ENCODE data around the gene TPMT.
"Not testable (repeated sequence)": the region's sequence is repeated elsewhere in the genome, so short reads cannot be mapped to it uniquely, and the experiment has no call there.

Gene TPMT

GRCh38 chr6:18155864-18156421, 1.1 kb upstream of the TPMT start:
- DNase-seq (ENCODE audit: low read depth) = no peak

- peak; percentile 91 for DNase-seq (ENCODE audit: low read depth)
Measured at GRCh38 chr6:18155150-18155863, 430 bp upstream of the TPMT start, which contains the start of gene KDM1B. Gene KDM1B (plus strand): TSS chr6:18155422. CDS start chr6:18159896, 4,474 bp downstream.

- no peak for DNase-seq (ENCODE audit: low read depth)
Measured at GRCh38 chr6:18153311-18153703, 1.6 kb downstream of the TPMT start.

GRCh38 chr6:18151801-18152200, 3.1 kb downstream of the TPMT start:
- DNase-seq (ENCODE audit: low read depth) = no peak

GRCh38 chr6:18151391-18151790, 3.5 kb downstream of the TPMT start:
- DNase-seq (ENCODE audit: low read depth) = not testable (repeated sequence)

GRCh38 chr6:18148304-18149025, 6.4 kb downstream of the TPMT start:
- DNase-seq (ENCODE audit: low read depth) = peak; percentile 84

GRCh38 chr6:18147616-18148015, 7.3 kb downstream of the TPMT start:
- no peak for DNase-seq (ENCODE audit: low read depth)

GRCh38 chr6:18147160-18147559, 7.7 kb downstream of the TPMT start:
- DNase-seq (ENCODE audit: low read depth) = no peak

GRCh38 chr6:18142591-18142861, 12.4 kb downstream of the TPMT start:
- no peak for DNase-seq (ENCODE audit: low read depth)

- no peak for DNase-seq (ENCODE audit: low read depth)
Measured at GRCh38 chr6:18141805-18142590, 12.9 kb downstream of the TPMT start.

GRCh38 chr6:18139935-18140621, 14.8 kb downstream of the TPMT start:
- no peak for DNase-seq (ENCODE audit: low read depth)

- no peak for DNase-seq (ENCODE audit: low read depth)
Measured at GRCh38 chr6:18138906-18139305, 16.0 kb downstream of the TPMT start.

GRCh38 chr6:18136260-18136659, 18.6 kb downstream of the TPMT start:
- no peak for DNase-seq (ENCODE audit: low read depth)

GRCh38 chr6:18135171-18135570, 19.7 kb downstream of the TPMT start:
- DNase-seq (ENCODE audit: low read depth) = no peak

GRCh38 chr6:18132346-18132745, 22.5 kb downstream of the TPMT start:
- DNase-seq (ENCODE audit: low read depth) = no peak

GRCh38 chr6:18126121-18126520, 28.8 kb downstream of the TPMT start:
- DNase-seq (ENCODE audit: low read depth) = no peak

GRCh38 chr6:18122128-18123093, 32.5 kb downstream of the TPMT start, which contains the start of gene NHLRC1:
Gene NHLRC1 (minus strand): TSS chr6:18122677. CDS start chr6:18122606, 71 bp downstream.
- no peak for DNase-seq (ENCODE audit: low read depth)

- DNase-seq (ENCODE audit: low read depth) = no peak
Measured at GRCh38 chr6:18121580-18122127, 33.2 kb downstream of the TPMT start.

- no peak for DNase-seq (ENCODE audit: low read depth)
Measured at GRCh38 chr6:18119236-18119635, 35.6 kb downstream of the TPMT start.

- no peak for DNase-seq (ENCODE audit: low read depth)
Measured at GRCh38 chr6:18118330-18118729, 36.5 kb downstream of the TPMT start.

All from HS-27A (cell line).